HuH-7.5 (cell line): ENCODE measurements around the gene IL16.
"Not testable (repeated sequence)": the region's sequence is repeated elsewhere in the genome, so short reads cannot be mapped to it uniquely, and the experiment has no call there.

Experiments used
- DNase-seq: peaks from one replicate; pipeline ENCODE4 v3.0.0; 2011; ENCODE audit warnings: low spot score

Gene IL16

DNA sequence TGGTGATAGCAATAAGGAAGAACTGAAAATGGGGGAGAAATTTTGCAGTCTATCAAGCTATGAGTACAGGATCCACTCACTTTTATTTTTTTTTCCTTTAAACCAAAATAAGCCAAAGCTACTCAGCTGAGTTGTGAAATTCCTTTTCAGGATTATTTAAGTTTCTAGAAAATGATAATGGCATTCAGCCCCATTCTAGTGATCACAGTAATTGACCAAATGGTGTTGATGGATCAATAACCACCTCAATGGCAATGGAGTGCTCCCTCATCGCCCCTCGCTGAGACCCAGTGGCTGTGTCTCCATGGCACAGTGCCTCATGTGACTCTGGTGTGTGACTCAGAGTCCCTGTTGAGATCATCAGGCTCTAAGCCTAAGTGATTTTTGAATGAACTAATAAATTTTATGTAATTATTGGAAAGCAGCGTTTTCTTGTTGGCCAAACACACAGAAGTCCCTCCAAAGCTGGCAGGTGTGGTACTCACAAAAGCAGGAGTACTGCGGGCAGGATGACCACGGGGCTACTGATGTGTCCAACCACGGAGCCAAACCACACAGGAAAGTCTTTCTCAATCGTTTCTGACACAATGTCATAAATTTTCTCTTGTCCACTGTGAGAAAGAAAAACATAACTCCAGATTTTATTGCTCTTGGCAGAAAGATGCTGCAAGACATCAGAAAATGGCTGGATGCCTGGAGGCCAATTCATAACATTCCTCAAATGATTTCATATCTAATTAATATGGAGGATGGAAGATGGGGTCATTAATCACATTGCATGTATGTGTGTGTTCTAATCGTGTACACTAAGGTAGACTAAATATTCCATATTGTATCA lies 141.7 kb downstream of the IL16 start:
- DNase-seq: no peak

DNA sequence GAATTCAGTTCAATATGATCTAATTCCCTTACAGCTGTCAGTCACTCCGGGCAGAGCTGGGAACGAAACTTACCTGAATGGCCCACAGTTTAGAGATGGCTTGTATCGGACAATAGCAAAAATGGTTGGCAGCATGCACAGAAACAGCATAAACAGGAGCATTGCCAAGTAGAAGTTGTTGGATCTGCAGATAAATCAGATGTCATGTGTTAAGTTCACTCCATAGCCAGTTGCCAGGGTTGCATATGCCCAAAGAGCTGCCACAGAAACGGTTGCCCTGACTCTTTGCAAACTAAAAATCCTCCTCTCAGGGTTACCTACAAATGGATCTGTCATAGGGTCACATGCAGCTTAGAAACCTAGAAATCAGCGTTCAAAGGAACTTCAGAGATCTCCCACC lies 142.6 kb downstream of the IL16 start:
- no peak for DNase-seq

DNA sequence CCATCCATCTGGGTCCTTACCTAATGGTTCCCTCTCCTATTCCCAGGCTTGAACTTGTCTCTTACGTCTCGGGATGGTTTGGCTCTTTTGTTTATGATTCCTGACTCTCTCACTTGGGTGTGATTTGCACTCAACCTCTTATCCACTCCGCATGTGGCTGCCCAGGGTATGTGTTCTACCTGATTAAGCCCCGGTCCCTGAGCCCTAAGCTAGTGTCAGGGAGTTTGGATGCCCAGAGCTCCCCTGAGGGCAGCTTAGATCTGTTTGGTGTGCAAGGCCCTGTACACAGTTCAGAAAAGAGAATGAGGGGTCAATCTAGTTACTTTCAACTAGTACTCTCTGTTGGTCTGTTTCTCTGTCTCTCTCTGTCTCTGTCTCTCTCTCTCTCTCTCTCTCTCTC lies 143.2 kb downstream of the IL16 start:
- DNase-seq: no peak

DNA sequence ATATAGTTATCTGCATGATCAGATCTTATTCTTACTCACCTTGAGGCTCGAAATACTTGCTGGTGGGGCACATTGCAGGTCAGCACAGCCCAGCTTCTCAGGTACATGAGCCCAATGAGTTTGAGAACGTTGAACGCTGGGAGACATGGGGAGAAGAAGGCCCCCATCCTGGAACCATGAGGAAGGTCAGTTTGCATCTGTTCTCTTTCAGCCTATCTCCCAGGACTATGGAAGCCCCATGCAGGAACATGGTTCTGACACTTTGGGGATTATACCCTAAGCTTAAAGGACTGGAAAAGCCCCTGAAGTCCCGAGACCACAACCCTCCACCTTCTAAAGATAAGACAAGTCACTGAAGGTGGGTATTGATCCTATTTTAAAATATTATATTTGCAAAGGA lies 144.7 kb downstream of the IL16 start:
- no peak for DNase-seq

DNA sequence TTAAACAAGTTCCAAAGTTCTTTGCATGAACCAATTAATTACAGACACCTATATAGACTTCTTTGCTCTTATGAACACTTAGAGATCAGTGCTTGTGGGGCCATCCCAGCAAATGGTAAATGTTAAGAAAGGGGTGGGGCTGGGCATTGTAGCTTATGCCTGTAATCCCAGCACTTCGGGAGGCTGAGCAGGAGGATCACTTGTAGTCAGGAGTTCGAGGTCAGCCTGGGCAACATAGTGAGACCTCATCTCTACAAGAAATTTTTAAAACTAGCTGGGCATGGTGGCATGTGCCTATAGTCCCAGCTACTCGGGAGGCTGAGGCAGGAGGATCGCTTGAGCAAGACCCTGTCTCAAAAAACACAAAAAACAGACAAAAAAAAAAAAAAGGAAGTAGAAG lies 146.7 kb downstream of the IL16 start:
- no peak for DNase-seq

DNA sequence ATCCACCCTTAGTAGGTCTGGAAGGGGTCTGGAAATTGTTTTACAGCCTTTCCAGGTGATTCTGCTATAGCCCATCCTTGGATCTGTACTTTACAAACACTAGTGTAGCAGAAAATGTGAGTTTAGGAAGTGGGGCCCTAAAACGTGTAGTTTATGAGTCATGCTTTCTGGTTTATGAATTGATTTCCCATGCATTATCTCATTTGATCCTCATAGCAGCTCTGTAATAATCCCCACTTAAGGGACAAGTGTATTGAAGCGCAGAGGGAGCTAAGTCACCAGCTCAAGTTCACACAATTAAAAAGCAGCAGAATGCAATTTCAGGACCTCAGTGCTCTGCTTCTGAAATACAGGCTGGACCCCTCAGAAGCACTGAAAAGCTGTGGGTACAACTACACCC lies 149.9 kb downstream of the IL16 start:
- no peak for DNase-seq

DNA sequence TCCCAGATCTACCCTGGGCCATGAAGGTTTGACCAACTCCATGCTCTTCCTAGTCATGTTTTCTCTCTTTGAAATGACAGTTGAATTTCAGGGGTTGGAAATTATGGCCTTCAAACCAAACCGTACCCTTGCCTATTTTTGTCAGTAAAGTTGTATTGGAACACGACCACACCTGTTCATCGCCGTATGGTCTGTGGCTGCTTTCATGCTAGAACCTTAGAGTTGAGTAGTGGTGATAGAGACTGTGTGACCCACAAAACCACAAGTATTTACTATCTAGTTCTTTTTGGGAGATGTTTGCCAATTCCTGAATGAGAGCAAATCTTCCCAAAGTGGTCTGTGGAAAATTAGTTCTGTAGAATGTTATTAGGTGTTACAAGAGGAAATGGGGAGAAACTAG lies 151.2 kb downstream of the IL16 start:
- DNase-seq: no peak

DNA sequence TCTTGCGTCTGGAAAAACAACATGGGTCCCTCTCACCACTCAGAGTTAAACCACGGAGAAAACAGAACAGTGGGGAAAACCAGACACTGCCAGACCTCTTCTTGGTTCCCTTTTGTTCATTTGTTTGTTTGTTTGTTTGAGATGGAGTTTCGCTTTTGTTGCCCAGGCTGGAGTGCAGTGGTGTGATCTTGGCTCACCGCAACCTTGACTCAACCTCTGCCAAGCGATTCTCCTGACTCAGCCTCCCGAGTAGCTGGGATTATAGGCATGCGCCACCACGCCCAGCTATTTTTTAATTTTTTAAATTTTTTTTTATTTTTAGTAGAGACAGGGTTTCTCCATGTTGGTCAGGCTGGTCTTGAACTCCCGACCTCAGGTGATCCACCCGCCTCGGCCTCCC lies 152.0 kb downstream of the IL16 start:
- DNase-seq: not testable (repeated sequence)

DNA sequence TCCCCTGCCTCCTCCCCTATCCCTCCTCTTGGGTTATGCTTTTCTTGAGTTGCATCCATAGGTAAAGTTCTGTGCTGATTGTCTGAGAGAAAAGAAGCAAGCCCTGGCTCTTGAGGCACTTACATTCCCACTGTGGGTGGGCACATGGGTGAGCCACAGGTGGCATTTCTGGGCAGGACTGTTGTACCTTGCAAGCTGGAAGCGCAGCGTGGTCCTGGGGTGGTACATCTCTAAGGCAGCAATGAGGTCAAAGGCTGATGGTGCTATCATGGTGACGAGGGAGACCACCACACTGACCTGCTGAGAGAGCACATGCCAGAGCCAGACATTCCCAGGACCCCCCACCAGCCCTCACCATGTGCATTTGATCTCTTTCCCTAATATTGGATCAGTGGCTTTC lies 152.6 kb downstream of the IL16 start:
- no peak for DNase-seq

DNA sequence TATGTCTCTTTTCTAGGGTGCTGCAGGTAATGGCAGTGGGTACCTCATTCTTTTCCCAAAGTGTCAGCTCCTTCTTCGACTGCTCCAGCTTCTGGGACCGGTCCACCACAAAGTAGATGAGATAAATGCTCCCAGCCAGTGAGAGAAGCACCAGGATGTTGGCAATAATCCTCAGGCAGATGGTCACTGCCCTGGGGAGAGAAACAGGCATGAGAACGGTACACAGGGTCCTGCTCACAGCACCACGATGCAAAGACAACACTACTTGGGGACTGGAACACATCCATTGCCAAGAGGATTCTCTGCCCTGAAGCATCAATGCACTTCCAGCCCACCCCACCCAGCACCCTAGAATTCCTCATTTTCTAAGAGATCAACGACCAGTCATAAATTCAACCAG lies 155.0 kb downstream of the IL16 start:
- DNase-seq: no peak

DNA sequence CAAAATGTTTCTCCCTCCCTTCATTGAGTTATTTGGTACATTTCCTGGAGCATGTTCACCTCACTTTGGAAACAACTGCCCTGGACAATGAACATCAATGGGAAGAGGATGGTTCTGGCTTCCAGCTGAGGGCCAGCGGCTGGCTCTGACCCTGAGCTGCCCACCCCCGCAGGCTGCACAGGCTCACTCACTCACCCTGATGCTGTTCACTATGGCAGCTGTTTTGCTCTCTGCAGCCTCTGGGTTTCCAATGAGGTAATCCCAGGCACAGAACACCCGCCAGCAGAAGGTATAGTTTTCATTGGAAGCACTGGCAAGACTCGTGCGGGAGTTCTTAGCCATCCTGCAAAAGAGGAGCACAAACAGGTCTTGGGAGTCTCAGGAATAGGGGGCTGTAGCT lies 159.6 kb downstream of the IL16 start:
- DNase-seq: no peak

DNA sequence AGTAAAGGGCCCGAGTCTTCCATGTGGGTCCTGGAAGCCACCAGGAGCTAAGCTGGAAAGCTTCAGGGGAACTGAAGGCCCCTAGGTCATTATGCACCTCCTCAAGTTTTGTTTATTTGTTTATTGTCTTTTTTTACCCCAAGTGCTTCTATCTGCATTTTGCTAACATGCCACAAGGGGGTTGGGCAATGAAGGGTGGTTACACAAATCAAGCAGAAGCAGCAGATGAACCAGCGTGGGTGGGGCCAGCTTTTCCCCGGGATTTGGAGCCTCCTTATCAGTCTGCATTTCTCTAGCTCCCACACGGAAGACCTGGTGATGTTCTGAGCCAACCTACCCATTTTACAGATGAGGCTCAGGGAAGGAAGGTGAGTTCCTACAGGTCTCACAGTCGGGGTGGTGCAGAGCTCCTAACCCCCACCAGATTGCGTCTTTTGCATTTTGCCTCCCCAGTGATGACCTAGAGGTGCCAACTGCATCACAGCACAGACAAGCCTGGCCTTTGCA lies 160.6 kb downstream of the IL16 start:
- DNase-seq: no peak

DNA sequence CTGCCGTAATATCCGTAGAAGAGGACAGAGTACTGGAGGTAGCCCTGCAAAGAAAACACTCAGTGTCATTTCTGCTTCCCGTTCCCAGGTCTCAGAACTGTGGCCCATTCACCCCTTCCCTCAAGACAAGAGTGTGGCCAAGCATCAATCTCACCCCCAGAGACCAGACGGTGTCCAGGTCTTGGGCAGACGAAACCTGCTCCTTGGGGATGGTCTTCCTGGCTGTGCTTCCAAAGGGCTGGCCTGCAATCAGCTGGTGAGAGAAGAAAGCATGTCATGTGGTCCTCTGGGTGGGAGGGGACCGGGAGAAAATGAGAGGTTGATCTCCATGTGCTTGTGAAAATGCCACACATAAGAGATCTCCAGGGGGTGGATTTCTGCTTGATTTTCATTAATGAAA lies 161.6 kb downstream of the IL16 start:
- DNase-seq: no peak

DNA sequence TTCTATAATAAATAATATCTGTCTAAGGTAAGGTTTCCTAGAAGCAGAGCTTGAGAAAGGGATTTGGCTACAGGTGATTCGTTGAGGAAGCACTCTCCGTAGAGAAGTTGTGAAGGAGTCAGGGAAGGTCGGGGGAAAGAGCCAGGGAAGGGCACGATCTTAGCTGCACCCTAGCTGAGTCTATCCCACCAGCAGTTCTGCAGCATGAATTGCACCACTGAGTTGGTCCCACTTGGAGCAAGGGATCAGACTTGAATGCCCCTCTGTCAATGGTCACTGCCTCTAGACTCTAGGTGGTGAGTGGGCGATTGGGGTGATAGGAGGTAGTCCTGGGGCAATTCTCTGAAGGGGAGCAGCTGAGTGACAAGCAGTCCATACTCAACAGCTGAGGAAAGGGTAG lies 163.8 kb downstream of the IL16 start:
- DNase-seq: no peak

DNA sequence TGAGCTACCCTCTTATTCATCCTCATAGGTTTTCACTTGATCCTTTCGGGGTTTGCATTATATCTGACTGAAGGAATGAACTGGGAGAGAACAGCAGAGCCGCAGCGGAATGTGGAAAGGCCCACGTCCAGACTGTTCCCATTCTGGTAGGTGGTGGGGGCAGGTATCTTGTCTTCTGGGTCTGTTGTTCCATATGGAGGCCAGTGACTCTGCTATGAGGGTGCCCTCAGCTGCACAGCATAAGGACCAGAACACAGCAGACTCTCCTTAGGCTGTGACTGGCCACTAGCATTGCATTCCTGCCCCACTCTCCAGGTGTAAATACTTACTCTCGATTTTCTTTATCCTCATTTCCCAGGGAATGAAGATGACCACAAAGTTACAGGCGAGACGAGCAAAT lies 165.2 kb downstream of the IL16 start:
- DNase-seq: no peak

DNA sequence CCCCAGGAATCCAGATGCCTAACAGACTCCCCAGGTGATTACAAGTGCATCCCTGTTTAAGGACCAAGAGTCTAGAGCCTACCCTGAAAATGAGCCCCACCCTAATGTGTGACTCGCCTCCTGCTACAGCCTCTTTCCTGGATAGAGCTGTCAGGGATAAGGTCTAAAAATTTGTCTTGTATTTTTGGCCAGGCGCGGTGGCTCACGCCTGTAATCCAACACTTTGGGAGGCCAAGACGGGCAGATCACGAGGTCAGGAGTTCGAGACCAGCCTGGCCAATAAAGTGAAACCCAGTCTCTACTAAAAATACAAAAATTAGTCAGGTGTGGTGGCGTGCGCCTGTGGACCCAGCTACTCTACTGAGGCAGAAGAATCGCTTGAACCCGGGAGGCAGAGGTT lies 166.1 kb downstream of the IL16 start:
- DNase-seq: no peak

DNA sequence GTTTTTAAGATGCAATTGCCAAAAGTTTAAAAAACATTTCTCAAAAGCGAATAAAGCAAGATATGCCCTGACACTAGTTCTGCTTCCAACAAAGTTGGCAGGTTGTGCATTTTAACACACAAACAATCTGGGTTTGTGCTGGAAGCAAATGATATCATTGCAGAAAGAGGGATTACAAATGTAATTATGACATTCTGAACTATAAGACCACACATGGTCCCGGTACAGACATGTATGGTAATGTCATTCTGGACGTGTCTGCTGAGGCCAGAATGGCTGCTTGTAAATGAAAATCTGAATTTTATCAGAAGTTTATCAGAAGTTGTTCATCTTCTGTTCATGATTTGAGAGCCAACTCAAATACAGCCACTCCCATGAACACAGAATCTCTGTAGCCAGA lies 166.6 kb downstream of the IL16 start:
- no peak for DNase-seq
